NOMO-1 treated with dmso at 0.1 percent for 144 hours (cell line): Measurements from ENCODE around the gene CIB2.

Experiments used
- DNase-seq: peaks from one replicate; lab custom pipeline; 2025; ENCODE audit not compliant: unreplicated experiment; lab: John Stamatoyannopoulos, UW

Gene CIB2

GRCh38 chr15:78149805-78150751 is 18.8 kb upstream of the CIB2 start:
- DNase-seq, result no peak

DNA sequence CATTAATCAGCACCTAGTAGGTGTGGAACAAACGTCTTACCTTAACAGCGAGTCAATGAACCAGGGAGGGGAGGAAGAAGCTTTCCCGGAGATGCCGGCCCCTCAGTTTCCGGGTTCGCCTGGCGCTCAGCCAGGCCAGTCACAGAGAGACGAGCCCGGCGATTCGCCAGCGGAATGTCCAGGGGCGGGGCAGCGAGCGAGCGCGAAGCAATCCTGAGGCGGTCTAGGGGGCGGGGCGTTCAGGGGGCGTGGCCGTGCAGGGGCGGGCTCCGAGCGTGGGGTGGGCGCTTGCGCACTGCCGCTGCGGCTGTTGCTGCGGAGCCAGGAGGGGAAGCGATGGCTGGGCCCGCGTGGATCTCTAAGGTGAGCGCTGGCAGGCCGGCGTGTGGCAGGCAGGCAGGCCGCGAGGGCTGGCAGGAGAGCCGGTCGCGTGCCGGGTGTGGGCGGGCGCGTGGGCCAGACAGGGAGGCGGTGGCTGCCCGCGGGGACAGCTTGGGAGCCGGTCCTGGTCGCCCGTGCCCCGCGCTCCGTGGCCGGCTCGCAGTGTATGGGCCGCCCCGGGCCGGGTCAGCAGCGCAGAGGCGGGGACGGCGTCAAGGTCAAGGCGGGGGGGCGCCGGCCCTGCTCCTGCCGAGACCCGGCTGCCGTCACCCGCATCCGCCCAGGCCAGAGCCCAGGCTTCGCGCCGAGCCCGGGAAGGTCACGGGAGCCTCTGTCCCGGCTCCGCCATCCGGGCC is 18.0 kb upstream of the CIB2 start, which contains the start of gene IDH3A:
Gene IDH3A (plus strand): TSS at position 295 of the 737 bp plus-strand sequence. CDS start 42 bp downstream, at position 337.
- peak; percentile 92 for DNase-seq

GRCh38 chr15:78148392-78149067 is 17.3 kb upstream of the CIB2 start:
- no peak for DNase-seq

DNA sequence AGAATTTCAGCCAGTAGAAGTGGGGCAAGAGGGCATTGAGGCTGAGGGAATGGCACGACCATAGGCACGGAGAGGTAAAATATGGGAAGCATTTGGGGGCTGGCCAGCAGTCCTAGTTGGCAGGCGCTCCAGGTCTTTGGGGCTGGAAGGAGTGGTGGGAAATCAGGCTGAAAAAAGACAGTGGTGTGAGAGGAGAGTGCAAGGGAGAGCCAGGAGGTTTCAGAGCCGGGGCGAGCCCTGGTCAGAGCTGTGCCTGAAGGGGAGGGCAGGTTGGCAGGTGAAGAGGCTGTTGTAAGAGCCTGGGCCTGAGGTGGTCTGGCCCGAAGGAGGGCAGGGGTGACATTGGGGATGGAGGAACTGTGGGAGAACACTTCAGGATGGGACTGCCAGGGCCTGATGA is 16.3 kb upstream of the CIB2 start:
- DNase-seq, result no peak

DNA sequence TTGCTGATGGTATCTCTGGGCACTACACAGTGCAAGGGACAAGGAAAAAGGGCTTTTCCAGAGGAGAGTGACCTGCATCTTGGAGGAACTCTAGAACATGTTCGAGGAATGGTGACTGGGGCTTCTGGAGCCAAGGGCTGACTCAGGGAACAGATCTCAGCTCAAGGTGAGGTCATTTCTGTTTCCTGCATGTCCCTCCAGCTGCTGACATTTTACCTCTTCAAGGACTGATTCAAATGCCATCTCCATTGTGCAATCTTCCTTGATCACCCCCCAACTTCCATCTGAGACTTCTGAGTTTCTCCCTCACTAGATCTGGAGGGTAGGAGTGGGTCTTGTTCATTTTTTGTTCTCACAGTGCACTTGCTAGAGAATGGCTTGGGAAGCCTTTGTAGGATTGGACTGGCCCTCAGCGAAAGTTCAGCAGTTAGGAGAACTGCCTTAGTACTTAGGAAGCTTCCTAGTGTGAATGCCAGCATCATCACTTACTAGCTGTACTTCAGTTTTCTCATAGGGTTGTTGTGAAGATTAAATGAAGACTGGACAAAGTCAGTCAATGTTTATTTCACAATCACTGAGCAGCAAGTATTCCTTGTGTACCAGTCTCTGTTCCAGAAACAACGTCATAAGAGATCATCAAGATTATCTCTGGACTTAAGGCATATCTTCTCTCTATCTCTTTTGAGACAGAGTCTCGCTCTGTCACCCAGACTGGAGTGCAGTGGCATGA is 15.3 kb upstream of the CIB2 start:
- no peak for DNase-seq

GRCh38 chr15:78142332-78142731 is 11.1 kb upstream of the CIB2 start:
- DNase-seq, result no peak

- DNase-seq, result no peak
Measured at GRCh38 chr15:78140292-78140691, 9.0 kb upstream of the CIB2 start.

- no peak for DNase-seq
Measured at GRCh38 chr15:78139578-78139977, 8.3 kb upstream of the CIB2 start.

DNA sequence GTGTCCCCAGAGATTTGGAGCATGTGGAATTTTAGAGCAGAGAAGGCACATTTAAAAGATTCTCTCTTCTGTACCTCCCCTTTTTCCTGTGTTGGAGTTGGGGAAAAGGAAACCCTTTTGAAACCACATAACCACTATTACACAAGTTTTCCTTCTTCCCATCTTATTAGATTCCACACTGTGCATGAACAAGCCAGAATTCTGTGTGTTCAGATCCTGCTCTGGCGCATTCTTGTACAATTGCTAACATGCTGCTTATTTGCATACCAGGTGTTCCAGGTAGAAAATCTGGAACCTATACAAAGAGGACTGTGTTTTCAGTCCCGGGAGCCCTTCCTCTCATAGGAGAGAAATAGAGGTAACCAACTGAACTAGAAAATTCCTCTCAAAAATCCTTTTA is 2.6 kb upstream of the CIB2 start:
- no peak for DNase-seq

DNA sequence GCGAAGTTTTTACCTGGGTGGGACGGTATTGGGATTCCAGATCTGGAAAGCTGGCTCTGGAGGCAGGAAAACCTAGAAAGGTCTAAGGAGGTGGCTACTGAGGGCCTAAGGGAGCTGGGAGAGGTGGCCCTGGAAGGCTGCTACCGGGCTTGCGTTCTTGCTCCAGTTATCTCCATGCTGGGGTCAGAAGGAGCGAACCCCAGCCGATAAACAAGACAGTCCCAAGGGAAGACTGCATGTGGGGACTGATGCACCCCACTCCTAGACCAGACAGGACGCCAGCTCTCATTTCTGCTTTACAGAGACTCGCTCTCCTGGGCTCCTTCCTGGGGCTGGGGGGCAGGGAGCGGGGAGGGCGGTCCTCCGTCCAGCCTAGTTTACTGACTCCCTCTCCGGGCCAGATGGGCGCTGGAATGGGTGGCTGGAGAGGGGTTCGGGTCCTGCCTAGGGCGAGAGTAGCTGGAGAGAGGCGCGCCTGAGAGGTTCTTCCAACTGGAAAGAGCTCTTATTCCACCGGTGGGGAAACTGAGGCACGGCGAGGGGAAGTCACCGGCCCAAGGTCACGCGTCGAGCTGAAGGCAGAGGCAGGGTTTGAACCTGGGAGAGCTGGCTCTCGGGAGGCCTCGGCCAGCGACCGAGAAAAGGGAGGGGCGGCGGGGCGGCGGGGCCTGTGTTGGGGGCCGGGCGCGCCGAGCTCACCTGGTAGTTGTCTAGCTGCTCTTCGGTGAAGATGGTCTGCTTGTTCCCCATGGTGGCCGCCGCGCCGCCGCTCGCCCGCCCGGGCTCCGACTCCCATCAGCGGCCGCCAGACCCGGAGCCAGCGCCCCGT is 565 bp downstream of the CIB2 start:
- DNase-seq, result no peak

DNA sequence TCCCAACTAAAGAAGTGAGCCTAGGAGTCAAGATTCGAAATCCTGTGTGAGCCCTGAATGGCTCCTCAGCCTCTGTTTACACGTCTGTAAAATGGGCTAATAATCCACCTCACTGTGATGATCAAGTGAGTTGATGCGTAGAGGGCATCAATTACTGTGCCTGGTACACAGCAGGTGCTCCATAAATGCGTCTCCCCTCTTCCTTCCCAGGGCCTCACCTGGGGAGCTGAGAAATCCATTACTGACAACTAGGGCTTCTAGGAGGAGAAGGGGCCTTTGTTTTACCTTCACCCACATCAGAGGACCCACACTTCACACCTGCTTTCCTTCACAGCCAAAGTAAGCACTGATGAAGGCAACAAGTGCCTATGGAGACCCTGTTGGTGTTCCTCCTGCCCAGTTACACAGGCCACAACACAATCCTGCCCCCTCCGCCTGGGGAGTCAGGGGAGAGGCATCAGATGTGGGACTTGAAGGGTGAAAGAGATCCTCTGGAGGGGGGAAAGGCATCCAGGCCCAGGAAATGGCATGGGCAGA is 1.4 kb downstream of the CIB2 start:
- DNase-seq, result no peak

DNA sequence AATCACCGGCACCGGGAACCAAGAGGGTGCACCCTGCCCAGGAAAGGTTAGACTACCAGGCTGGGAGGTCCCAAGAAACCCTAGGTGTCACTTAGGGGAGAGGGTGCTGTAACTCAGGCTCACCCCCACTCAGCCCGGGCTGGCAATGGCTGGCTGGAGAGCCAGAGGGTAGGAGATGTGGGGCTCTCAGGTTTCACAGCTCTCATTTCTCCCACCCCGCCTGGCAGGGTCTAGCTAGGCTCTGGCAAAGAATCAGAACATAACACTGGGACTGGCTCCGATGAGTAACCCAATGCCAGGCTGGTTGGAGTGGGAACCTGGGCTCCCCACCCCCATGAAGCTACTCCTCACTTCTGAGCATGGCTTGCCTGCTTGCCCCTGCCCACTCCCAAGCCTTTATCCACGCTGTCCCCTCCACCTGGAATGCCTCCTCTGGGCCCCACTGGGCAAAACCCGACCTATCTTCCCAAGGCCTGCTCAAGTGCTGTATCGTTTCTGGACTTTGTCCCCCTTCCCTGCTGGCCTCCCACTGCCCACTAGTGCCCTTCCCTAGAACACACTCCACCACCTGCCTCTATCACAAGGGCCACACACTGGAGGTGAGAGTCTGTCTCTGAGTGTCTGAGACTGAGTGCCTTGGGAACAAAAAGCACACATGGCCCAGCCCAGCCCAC is 2.0 kb downstream of the CIB2 start:
- DNase-seq, result no peak

- no peak for DNase-seq
Measured at GRCh38 chr15:78127882-78128281, 3.4 kb downstream of the CIB2 start.

- DNase-seq, result no peak
Measured at GRCh38 chr15:78125267-78125666, 6.0 kb downstream of the CIB2 start.

GRCh38 chr15:78120523-78120922 is 10.7 kb downstream of the CIB2 start:
- no peak for DNase-seq

DNA sequence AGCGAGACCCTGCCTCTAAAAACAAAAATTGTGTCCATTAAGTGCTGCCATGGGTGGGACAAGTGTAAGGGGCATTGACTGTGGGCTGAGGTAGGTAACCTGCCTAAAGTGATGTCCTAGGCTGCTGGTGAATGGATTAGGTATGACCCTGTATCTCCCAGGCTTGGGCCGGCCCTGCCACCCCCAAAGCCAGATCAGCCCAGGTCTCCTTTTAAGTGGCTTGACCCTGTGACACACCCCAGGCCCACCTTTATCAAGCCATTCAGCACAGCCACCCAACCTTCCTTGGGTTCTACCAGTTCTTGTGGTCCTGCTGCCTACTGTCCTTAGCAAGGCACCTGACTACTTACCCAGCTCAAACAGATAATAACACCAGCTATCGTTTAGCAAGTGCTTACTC is 18.7 kb downstream of the CIB2 start:
- DNase-seq, result no peak

DNA sequence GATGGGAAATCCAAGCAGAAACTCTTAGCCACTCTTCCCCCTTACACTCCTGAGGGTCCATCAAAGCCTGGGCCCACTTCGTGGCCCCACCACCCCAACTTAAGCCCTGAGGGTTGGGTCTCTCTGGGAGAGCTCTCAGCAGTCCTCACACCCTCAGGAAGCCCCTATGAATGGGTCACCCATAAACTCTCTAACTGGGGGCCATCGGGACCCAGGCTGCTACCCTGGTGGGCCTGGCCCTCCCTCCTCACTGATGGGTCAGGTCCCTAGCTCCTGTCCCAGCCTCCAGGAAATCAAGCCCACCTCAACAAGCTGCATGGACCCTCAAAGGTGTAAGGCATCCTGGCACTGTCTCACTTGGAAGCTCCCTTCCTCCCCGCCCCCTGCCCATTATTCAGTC is 19.5 kb downstream of the CIB2 start:
- DNase-seq, result no peak

DNA sequence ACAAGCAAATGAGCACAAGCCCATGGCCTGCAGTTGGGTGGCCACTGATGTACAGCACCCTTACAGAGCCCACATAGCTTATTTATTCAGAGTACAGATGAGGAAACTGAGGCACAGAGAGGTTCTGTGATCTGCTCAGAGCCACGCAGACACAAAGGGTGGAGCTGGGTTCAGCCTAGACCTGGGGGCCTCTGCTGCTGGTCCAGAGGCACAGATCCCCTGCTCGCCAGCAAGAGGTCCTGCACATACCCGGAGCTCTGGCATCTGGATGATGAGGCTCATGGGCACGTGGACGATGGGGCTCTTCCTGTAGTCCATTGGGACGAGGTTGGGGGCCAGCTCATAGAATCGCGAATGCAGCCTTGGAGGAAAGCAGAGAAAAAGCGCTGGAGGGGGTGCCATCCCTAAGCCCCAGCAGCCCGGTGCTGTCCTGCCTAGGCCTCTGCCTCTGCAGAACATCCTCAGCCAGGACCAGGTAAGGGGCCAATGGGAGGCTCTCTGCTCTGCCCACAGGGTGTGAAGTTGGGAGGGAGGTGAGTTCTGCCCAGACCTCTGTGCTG is 20.2 kb downstream of the CIB2 start:
- no peak for DNase-seq

DNA sequence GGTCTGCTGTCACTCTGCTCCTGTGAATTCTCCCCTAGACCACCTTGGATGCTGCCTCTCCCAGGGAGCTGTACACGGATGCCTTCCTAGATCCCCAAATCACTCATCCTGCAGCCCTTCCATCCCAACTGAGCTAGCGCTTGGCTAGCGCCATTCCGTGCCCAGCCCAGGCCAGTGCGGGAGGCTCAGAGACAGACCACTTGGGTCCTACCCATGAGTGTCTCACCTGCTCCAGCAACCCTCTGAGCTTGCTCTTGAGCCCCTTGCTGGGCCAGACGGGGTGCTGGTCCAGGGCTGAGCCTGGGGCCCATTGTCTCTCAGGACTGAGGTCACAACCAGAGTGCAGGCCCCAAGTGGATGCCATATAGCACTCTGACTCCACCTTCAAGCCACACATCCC is 21.1 kb downstream of the CIB2 start:
- no peak for DNase-seq
